Esophagus muscularis mucosa (tissue), 4 donors: Measurements from ENCODE around the gene SCTR.

Experiments
- EP300 ChIP-seq: sonication (generic); formaldehyde crosslinking; IDR thresholded peaks from one replicate; pipeline ENCODE4 v1.6.1; 2017; ENCODE audit warnings: antibody characterized with exemption
- POLR2A ChIP-seq: fragments of 450-650 bp; IDR thresholded peaks from one replicate; pipeline ENCODE4 v1.6.1; 2017; ENCODE audit warnings: antibody characterized with exemption, moderate library complexity, mild to moderate bottlenecking, low read depth
- POLR2AphosphoS5 ChIP-seq, 2 donors: sonication (generic); formaldehyde crosslinking; IDR thresholded peaks; one replicate each; pipeline ENCODE4 v1.6.1; 2017; ENCODE audit warnings: antibody characterized with exemption in 2 of 2
- TF ChIP-seq, protein P1 (sequence below), 3 experiments: fragments of 200-600 bp in 2 of 3; fragments of 450-650 bp in 1 of 3; sonication (generic) in 2 of 3; IDR thresholded peaks; one replicate each; pipeline ENCODE4 v1.5.1; 2017 to 2019; ENCODE audit warnings: antibody characterized with exemption in 3 of 3, mild to moderate bottlenecking in 2 of 3, moderate library complexity in 1 of 3

DNA sequence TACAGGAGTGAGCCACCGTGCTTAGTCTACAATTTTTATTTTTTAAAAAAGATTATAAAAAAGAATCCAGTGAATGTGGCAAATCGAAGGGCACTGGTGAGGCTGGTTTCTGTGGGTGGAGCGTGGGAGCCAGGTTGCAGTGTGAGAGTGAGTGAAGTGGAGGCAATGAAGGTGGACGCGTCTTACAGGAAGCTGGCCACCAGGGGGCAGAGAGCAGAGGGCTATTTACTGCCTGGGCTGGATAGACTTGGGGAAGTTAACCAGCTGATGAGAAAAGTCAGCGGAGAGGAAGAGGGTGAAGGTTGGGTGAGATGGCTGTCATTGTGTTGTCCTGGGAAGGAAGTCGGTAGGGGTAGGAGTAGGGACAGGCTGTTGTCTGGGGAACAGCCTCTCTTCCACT is 6.8 kb downstream of the SCTR start:
- TF ChIP-seq, protein P1, sequence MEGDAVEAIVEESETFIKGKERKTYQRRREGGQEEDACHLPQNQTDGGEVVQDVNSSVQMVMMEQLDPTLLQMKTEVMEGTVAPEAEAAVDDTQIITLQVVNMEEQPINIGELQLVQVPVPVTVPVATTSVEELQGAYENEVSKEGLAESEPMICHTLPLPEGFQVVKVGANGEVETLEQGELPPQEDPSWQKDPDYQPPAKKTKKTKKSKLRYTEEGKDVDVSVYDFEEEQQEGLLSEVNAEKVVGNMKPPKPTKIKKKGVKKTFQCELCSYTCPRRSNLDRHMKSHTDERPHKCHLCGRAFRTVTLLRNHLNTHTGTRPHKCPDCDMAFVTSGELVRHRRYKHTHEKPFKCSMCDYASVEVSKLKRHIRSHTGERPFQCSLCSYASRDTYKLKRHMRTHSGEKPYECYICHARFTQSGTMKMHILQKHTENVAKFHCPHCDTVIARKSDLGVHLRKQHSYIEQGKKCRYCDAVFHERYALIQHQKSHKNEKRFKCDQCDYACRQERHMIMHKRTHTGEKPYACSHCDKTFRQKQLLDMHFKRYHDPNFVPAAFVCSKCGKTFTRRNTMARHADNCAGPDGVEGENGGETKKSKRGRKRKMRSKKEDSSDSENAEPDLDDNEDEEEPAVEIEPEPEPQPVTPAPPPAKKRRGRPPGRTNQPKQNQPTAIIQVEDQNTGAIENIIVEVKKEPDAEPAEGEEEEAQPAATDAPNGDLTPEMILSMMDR (IDR thresholded peaks at IDR 0.05), result peak; percentile 32 to 43 (median 32)
- no peak for TF ChIP-seq POLR2AphosphoS5 (IDR thresholded peaks at IDR 0.05)
- no peak for TF ChIP-seq POLR2A
- TF ChIP-seq EP300, result no peak
